Thoracic aorta (tissue), 2 donors: Measurements from ENCODE around the gene CDKL4. TPM values are rescaled to one million over a fixed set of nuclear protein-coding genes. Genes with fewer than 3 reads are reported as not detected.

Experiments
- ATAC-seq: fragments of 150-250 bp; one replicate; pipeline ENCODE4 v1.8.0; 2017; ENCODE audit warnings: low read depth; ENCODE audit not compliant: insufficient number of reproducible peaks, low FRiP score
- DNase-seq: peaks from one replicate; pipeline ENCODE4 v3.0.0-alpha.2; 2020; ENCODE audit warnings: low spot score
- H3K27ac ChIP-seq, 2 donors: fragments of 200-600 bp; sonication (generic); 1 replicate in 1 of 2; 2 replicates in 1 of 2; pipeline ENCODE4 v1.5.1; 2016; ENCODE audit warnings: mild to moderate bottlenecking in 2 of 2, moderate library complexity in 2 of 2
- H3K27me3 ChIP-seq: fragments of 200-600 bp; sonication (generic); replicated peaks from 2 replicates; pipeline ENCODE4 v1.6.0; 2016; ENCODE audit warnings: mild to moderate bottlenecking; ENCODE audit not compliant: insufficient read depth
- H3K36me3 ChIP-seq: fragments of 200-600 bp; sonication (generic); one replicate; pipeline ENCODE4 v1.5.1; 2016
- H3K4me1 ChIP-seq, 2 donors: fragments of 200-600 bp; sonication (generic); 1 replicate in 1 of 2; 2 replicates in 1 of 2; pipeline versions ENCODE4 v1.5.1 to v1.6.0; 2016; ENCODE audit warnings: low read depth in 2 of 2, mild to moderate bottlenecking in 1 of 2; ENCODE audit not compliant: control insufficient read depth in 1 of 2
- H3K4me3 ChIP-seq: fragments of 200-600 bp; sonication (generic); 2 replicates; pipeline ENCODE4 v1.5.1; 2016; ENCODE audit warnings: mild to moderate bottlenecking
- H3K9me3 ChIP-seq: fragments of 200-600 bp; sonication (generic); 2 replicates; pipeline ENCODE4 v1.5.1; 2016
- CTCF ChIP-seq: fragments of 200-600 bp; sonication (generic); IDR thresholded peaks from one replicate; pipeline ENCODE4 v1.5.1; 2019; ENCODE audit warnings: antibody characterized with exemption
- total RNA-seq, 2 donors: library from RNA; depleted of rRNA; stranded (reverse); fragments of >200 nt; gene quantifications; one replicate each; pipeline versions ENCODE4 v1.1.0 to v1.2.3, GENCODE V29; 2016

The CDKL4 gene
- total RNA-seq, 2 donors from 2014 or later: 2.6 TPM; not detected in 1

DNA sequence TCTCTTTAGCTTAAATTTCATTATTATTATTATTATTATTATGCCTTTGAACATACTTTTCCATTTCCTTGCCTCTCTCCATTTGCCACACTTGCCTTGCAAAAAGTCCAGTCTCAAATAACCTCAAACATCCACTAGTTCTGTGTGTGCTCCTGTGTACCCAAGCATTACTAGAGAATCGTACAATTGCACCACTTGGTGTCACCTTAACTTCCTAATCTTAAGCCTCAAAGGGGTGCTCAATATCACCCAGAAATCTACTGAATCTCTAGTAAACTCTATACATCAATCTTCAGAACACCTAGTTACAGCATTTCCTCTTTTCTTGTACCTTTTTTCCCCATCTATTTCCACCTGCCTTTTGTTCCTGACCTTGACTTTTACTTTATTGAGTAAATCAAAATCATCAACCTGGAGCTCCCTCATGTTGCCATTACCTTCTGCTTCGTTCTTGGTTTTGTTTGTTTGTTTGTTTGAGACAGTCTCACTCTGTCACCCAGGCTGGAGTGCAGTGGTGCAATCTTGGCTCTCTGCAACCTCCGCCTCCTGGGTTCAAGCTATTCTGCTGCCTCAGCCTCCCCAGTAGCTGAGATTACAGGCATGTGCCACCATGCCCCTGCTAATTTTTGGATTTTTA lies 110.4 kb downstream of the CDKL4 start:
- Histone ChIP-seq H3K9me3 (no peaks in the 10 kb centered on the region), H3K27ac (no peak overlapping the region), H3K4me3 (no peak overlapping the region), H3K36me3 (no peaks in the 10 kb centered on the region), H3K27me3 (no peaks in the 10 kb centered on the region), H3K4me1 (peaks cover 2 to 3% of the 10 kb centered on the region in 2 donors)
- DNase-seq: no peak
- no peak for ATAC-seq
- no peak for TF ChIP-seq CTCF

DNA sequence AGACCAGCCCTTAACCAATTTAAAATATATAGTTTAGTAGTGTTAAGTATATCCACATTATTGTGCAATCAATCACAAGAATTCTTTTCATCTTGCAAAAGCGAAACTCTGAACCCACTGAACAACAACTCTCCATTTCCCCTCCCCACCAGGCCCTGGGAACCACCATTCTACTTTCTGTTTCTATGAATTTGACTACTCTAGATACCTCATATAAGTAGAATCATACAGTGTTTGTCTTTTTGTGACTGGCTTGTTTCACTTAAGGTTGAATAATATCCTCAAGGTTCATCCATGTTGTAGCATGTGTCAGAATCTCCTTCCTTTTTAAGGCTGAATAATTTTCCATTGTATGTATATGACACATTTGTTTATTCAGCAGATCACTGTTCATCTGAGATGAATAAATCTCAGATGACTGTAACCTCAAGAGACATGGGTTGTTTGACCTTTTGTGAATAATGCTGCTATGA lies 114.8 kb downstream of the CDKL4 start:
- DNase-seq: no peak
- Histone ChIP-seq H3K4me3 (no peak overlapping the region), H3K9me3 (no peaks in the 10 kb centered on the region), H3K4me1 (peaks cover 12 to 29% of the 10 kb centered on the region in 2 donors), H3K27me3 (no peaks in the 10 kb centered on the region), H3K27ac (peak overlapping the region; percentile 64 to 69), H3K36me3 (no peaks in the 10 kb centered on the region)
- TF ChIP-seq CTCF: no peak
- ATAC-seq: no peak

- Histone ChIP-seq H3K9me3 (no peaks in the 10 kb centered on the region), H3K4me3 (peak overlapping the region; percentile 58), H3K36me3 (no peaks in the 10 kb centered on the region), H3K27me3 (no peaks in the 10 kb centered on the region), H3K27ac (peak overlapping the region; percentile 64 to 69), H3K4me1 (peaks cover 15 to 38% of the 10 kb centered on the region in 2 donors)
- DNase-seq (no peak), ATAC-seq (no peak)
- no peak for TF ChIP-seq CTCF
These were observed 115.8 kb downstream of the CDKL4 start for GRCh38 chr2:39127973-39128372.

Other genes with a start within 250 kb of the CDKL4 start
- gene SOS1, start 122.9 kb downstream of the CDKL4 start, total RNA-seq: 10 to 100 TPM; 29.8 to 61.2 TPM
- gene MAP4K3, start 193.3 kb upstream of the CDKL4 start, total RNA-seq: 10 to 100 TPM; 53.7 to 58.8 TPM